Prostate gland (tissue), 2 donors: Measurements from ENCODE around the gene KHDC3L. TPM values are rescaled to one million over a fixed set of nuclear protein-coding genes. Genes with fewer than 3 reads are reported as not detected.

Experiments used
- DNase-seq: peaks from one replicate; pipeline ENCODE4 v3.0.0-alpha.2; 2019; ENCODE audit warnings: low spot score
- H3K27ac ChIP-seq, 2 donors: fragments of 200-600 bp; sonication (generic); 2 replicates each; pipeline ENCODE4 v1.5.1; 2017 to 2019
- H3K27me3 ChIP-seq: fragments of 200-600 bp; sonication (generic); replicated peaks from 2 replicates; pipeline ENCODE4 v1.5.1; 2019; ENCODE audit not compliant: insufficient read depth
- H3K36me3 ChIP-seq, 2 donors: fragments of 200-600 bp; sonication (generic); 1 replicate in 1 of 2; 2 replicates in 1 of 2; pipeline versions ENCODE4 v1.5.1 to v1.8.1; 2017 to 2019
- H3K4me1 ChIP-seq: fragments of 200-600 bp; sonication (generic); replicated peaks from 2 replicates; pipeline ENCODE4 v1.5.1; 2019
- H3K4me3 ChIP-seq, 2 donors: fragments of 200-600 bp; sonication (generic); 2 replicates each; pipeline ENCODE4 v1.5.1; 2017 to 2019
- H3K9me3 ChIP-seq: fragments of 200-600 bp; sonication (generic); 2 replicates; pipeline ENCODE4 v1.5.1; 2017
- CTCF ChIP-seq, 4 experiments: fragments of 200-600 bp in 2 of 4; fragments of 450-650 bp in 2 of 4; sonication (generic) in 2 of 4; IDR thresholded peaks; 1 replicate in 3 of 4; 2 replicates in 1 of 4; pipeline ENCODE4 v1.5.1; 2016 to 2019; ENCODE audit warnings: antibody characterized with exemption in 4 of 4, mild to moderate bottlenecking in 2 of 4, moderate library complexity in 2 of 4
- POLR2A ChIP-seq: fragments of 450-650 bp; IDR thresholded peaks from one replicate; pipeline ENCODE4 v1.6.1; 2016; ENCODE audit warnings: antibody characterized with exemption, mild to moderate bottlenecking
- POLR2AphosphoS5 ChIP-seq: sonication (generic); formaldehyde crosslinking; IDR thresholded peaks from one replicate; pipeline ENCODE4 v1.6.1; 2017; ENCODE audit warnings: antibody characterized with exemption
- WGBS: methylation state at CpG from one replicate; pipeline ENCODE4 v1.1.5; 2018; 5-methylcytosine and 5-hydroxymethylcytosine counted together
- intact Hi-C: fragments of 100-400 bp; cut with DNase I; formaldehyde crosslinking; loops from one replicate; pipeline ENCODE4 v1.14.2; 2022
- total RNA-seq, 2 donors: library from RNA; depleted of rRNA; stranded (reverse); fragments of >200 nt; gene quantifications; one replicate each; pipeline ENCODE4 v1.1.0, GENCODE V29; 2016

KHDC3L gene
- total RNA-seq, 2 donors from 2014 or later, result not detected

DNA sequence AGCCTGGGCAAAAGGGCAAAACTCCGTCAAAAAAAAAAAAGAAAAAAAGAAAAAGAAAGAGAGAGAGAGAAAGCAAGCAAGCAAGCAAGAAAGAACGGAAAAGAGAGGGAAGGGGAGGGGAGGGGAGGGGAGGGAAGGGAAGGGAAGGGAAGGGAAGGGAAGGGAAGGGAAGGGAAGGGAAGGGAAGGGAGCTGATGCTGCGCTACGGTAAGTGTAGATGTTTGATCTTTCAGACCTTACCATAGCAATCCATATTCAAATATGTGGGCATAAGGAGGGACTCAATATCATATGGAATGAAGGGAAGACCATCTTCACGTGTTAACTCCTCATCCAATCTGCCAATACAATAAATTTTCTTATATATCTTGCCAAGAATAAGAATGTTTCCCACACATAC, 20.3 kb upstream of the KHDC3L start:
- Histone ChIP-seq H3K27me3 (no peaks in the 10 kb centered on the region), H3K4me3 (no peak overlapping the region), H3K36me3 (no peaks in the 10 kb centered on the region), H3K4me1 (no peaks in the 10 kb centered on the region), H3K27ac (no peak overlapping the region), H3K9me3 (no peaks in the 10 kb centered on the region)
- 77% methylated on average over 5 of the region's 5 CpGs for WGBS
- no peak for TF ChIP-seq POLR2AphosphoS5
- no peak for TF ChIP-seq POLR2A
- no peak for TF ChIP-seq CTCF (IDR thresholded peaks at IDR 0.05)
- intact Hi-C loops, result no loop called here
- DNase-seq, result no peak

DNA sequence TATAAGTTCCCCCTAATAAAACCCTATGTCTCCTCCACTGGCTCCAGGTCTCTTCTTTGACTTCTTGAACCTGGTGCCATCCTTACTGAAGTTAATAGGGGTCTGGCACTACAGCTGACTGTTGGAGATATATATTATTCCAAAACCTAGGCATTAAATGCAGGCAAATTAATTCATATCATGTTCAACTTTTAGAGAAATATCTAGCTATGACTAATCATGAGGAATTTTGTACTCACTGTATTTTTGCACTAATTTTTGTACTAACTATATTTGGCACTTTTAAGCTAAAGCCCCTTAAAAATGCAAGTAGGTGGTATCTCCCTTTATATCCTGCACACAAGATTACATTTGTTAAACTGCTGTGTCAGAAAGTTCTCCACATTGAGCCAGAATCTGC, 19.3 kb upstream of the KHDC3L start:
- Histone ChIP-seq H3K4me3 (no peak overlapping the region), H3K27me3 (no peaks in the 10 kb centered on the region), H3K9me3 (no peaks in the 10 kb centered on the region), H3K27ac (no peak overlapping the region), H3K36me3 (no peaks in the 10 kb centered on the region), H3K4me1 (no peaks in the 10 kb centered on the region)
- intact Hi-C loops, result no loop called here
- no peak for TF ChIP-seq CTCF (IDR thresholded peaks at IDR 0.05)
- TF ChIP-seq POLR2AphosphoS5, result no peak
- no peak for TF ChIP-seq POLR2A
- DNase-seq, result no peak

- TF ChIP-seq POLR2A (no peak), CTCF (IDR thresholded peaks at IDR 0.05) (no peak), POLR2AphosphoS5 (no peak)
- Histone ChIP-seq H3K9me3 (no peaks in the 10 kb centered on the region), H3K27ac (no peak overlapping the region), H3K27me3 (peaks cover 9% of the 10 kb centered on the region), H3K4me3 (no peak overlapping the region), H3K36me3 (no peaks in the 10 kb centered on the region), H3K4me1 (no peaks in the 10 kb centered on the region)
- intact Hi-C loops, result no loop called here
- WGBS, result 51% methylated on average over 33 of the region's 33 CpGs
- DNase-seq, result no peak
These were observed 13.8 kb upstream of the KHDC3L start for GRCh38 chr6:73348550-73349204.

DNA sequence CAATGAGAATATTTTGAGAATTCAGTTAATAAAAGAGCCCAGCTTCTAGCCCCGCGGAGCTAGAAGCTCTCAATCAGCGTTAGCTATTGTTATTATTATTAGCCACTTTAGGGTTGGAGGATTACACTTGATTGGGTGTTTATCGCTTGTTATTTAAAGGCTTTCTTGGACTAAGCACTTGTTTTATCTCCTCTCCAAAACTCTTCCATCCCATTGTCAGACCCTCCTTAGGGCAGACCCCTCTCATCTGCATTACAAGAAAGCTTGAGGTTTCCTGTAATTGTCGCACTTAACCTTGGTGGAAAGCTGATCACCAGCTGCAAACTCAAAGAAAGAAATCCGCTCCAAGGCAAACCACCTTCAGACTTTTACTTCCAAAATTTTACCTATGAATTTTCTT, 13.1 kb upstream of the KHDC3L start:
- no peak for TF ChIP-seq CTCF (IDR thresholded peaks at IDR 0.05)
- TF ChIP-seq POLR2AphosphoS5, result no peak
- TF ChIP-seq POLR2A, result no peak
- H3K4me3 ChIP-seq, result no peak overlapping the region
- DNase-seq, result no peak
- H3K36me3 ChIP-seq, result no peaks in the 10 kb centered on the region
- no peaks in the 10 kb centered on the region for H3K4me1 ChIP-seq
- intact Hi-C loops, result no loop called here
- peaks cover 9% of the 10 kb centered on the region for H3K27me3 ChIP-seq
- no peak overlapping the region for H3K27ac ChIP-seq
- 38% methylated on average over 6 of the region's 6 CpGs for WGBS
- H3K9me3 ChIP-seq, result no peaks in the 10 kb centered on the region
